GM10248 (cell line): ENCODE data around the gene SLC9A5.

ENCODE experiments used
- CTCF ChIA-PET: fragments of 300-600 bp; sonication (Branson Sonifier 250); formaldehyde crosslinking; extraction: SDS; loops from one replicate; lab custom pipeline; 2021; ENCODE audit warnings: antibody characterized with exemption; lab: Yijun Ruan, JAX
- POLR2A ChIA-PET: fragments of 350-650 bp; sonication (Branson Sonifier 250); formaldehyde crosslinking; extraction: SDS; loops from one replicate; lab custom pipeline; 2020; ENCODE audit warnings: antibody characterized with exemption; lab: Yijun Ruan, JAX
- DNase-seq: peaks from one replicate; pipeline ENCODE4 v3.0.0; 2012; ENCODE audit errors: extremely low spot score
- CTCF ChIP-seq: IDR thresholded peaks from 2 replicates; pipeline ENCODE4 v1.5.1; 2012; ENCODE audit warnings: mild to moderate bottlenecking, low read depth; ENCODE audit errors: extremely low read depth, missing control alignments, control extremely low read depth

SLC9A5 gene

GRCh38 chr16:67211674-67212073 is 37.1 kb upstream of the SLC9A5 start:
- DNase-seq, result no peak
- ChIA-PET POLR2A (no interaction called here), CTCF (interaction anchor here (1.0 to 1.1 kb wide), 2 partner anchors 9 to 13 kb away, joined by 3 read pairs; no protein-coding TSS in a partner anchor)
- TF ChIP-seq CTCF, result no peak

- CTCF ChIA-PET, result interaction anchor here (1.0 to 2.3 kb wide), 3 partner anchors 8 to 13 kb away, joined by 3 to 8 read pairs (median 3); partner anchors contain the start of gene TMEM208
- no peak for DNase-seq
- POLR2A ChIA-PET, result no interaction called here
- TF ChIP-seq CTCF, result no peak
Measured at GRCh38 chr16:67212766-67213165, 36.0 kb upstream of the SLC9A5 start.

- CTCF ChIA-PET, result interaction anchor here (1.1 to 3.1 kb wide), 3 partner anchors 10 to 13 kb away, joined by 3 to 10 read pairs (median 8); partner anchors contain the start of gene TMEM208
- DNase-seq, result no peak
- no peak for TF ChIP-seq CTCF
- POLR2A ChIA-PET, result no interaction called here
Measured at GRCh38 chr16:67213197-67214019, 35.4 kb upstream of the SLC9A5 start.

- no peak for DNase-seq
- no peak for TF ChIP-seq CTCF
- ChIA-PET CTCF (interaction anchor here (1.4 to 3.1 kb wide), 4 partner anchors 13 to 30 kb away, joined by 3 to 10 read pairs (median 4); partner anchors contain the start of gene E2F4), POLR2A (interaction anchor here (1.4 kb wide), 1 partner anchor 11 kb away, joined by 3 read pairs; the partner anchor contains the start of gene TMEM208)
Measured at GRCh38 chr16:67215706-67216105, 33.1 kb upstream of the SLC9A5 start.

GRCh38 chr16:67216612-67217490 is 31.9 kb upstream of the SLC9A5 start:
- ChIA-PET CTCF (interaction anchor here (1.1 to 2.3 kb wide), 2 partner anchors 15 to 18 kb away, joined by 3 to 8 read pairs; partner anchors contain the start of gene ELMO3), POLR2A (no interaction called here)
- DNase-seq, result no peak
- TF ChIP-seq CTCF, result no peak

- ChIA-PET CTCF (interaction anchor here (0.7 to 4.3 kb wide), 3 partner anchors 9 to 26 kb away, joined by 3 to 16 read pairs (median 3); partner anchors contain the start of gene ELMO3), POLR2A (no interaction called here)
- no peak for TF ChIP-seq CTCF
- no peak for DNase-seq
Measured at GRCh38 chr16:67223992-67224391, 24.8 kb upstream of the SLC9A5 start.
